HG02759 (cell line): Measurements from ENCODE around the gene GGA2.
A peak's percentile ranks its signal among the peaks of the same experiment; 100 is the strongest.
"Not testable (repeated sequence)": the region's sequence is repeated elsewhere in the genome, so short reads cannot be mapped to it uniquely, and the experiment has no call there.

Experiments
- ATAC-seq: cut with Tn5 transposase; IDR thresholded peaks from one replicate; pipeline ENCODE4 v1.9.1; 2021; ENCODE audit warnings: mild to moderate bottlenecking, moderate library complexity; ENCODE audit not compliant: unreplicated experiment

The GGA2 gene

DNA sequence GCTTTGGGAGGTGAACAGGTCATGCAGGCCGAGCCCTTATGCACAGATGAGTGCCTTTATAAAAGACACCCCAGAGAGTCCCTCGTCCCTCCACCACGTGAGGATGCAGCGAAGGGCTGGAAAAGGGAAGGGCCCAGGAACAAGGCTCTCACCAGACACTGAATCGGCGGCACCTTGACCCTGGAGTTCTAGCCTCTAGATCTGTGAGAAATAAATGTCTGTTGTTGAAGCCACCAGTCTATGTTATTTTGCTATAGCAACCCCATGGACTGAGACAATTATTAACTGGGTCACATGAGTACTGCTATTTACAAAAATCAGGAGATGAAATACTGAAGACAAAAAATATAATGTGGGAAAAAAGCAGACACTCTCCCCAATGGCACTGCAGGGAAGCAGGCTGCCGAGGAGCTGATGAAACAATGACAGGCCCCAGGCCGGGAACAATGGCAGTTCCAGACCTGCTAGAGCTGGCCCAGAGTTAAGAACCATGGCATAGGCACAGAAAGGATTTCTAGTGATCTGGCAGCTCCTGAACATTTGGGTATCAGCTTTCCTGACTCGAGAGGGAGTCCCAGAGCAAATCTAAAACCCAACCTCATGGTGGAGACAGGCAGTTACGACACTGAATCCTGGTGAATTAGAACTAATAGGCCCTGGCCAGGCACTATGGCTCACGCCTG is 17.8 kb upstream of the GGA2 start:
- no peak for ATAC-seq

DNA sequence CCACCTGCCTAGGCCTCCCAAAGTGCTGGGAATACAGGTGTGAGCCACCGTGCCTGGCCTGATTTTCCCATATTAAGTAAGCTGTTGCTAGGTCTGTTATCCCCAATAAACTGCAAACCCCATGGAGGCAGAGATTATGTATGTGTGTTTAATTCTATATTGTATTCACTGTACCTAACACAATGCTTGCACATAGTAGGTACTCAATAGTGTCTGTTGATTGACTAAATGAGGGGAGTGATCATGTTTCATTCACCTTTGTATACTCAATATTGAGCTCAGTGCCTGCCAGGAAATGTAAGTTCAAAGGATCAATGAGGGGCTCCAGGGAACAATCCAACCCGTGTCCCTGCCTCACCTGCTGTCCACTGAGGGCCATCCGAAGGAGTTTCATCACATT is 14.6 kb upstream of the GGA2 start:
- no peak for ATAC-seq

DNA sequence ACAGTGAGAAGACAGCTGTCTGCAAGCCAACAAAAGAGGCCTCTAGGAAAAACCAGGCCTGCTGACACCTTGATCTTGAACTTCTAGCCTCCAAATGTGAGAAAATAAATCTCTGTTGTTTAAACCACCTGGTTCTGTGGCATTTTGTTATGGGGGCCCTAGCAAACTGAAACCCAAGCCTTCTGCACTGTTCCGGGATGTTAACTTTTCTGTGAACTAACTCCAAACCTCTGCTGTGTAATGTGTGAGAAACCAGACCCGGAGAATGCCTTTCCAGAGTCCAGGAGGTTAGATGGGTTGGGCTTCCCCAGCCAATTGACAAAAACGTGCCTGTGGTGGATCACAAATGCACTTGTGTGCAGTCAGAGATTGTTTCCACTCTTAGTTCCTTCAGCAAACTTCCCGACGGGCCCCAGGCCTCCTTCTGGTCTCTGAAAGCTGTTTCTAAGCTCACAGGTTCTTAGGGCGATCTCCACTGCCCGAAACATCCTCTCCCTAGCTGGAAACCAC is 13.6 kb upstream of the GGA2 start:
- ATAC-seq, result no peak

- ATAC-seq, result no peak
Measured at GRCh38 chr16:23523321-23523720, 13.0 kb upstream of the GGA2 start.

DNA sequence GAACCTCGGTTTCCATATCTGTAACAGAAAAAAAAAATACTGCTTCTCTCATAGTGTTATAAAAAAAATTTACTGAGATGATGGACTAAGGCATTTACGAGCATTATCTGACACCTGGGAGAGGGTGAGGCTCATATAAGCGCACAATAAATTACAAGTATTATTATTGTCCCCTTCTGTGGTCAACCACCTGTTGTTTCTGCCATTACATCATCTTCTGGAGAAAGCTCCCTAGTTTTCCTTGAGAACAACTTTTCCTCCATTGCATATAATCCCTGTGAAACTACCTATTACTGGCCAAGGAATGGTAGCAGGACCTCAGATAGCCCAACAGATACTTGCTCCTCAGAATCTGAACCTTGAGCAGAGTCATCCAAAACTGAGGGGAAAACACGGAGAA is 11.7 kb upstream of the GGA2 start:
- no peak for ATAC-seq

DNA sequence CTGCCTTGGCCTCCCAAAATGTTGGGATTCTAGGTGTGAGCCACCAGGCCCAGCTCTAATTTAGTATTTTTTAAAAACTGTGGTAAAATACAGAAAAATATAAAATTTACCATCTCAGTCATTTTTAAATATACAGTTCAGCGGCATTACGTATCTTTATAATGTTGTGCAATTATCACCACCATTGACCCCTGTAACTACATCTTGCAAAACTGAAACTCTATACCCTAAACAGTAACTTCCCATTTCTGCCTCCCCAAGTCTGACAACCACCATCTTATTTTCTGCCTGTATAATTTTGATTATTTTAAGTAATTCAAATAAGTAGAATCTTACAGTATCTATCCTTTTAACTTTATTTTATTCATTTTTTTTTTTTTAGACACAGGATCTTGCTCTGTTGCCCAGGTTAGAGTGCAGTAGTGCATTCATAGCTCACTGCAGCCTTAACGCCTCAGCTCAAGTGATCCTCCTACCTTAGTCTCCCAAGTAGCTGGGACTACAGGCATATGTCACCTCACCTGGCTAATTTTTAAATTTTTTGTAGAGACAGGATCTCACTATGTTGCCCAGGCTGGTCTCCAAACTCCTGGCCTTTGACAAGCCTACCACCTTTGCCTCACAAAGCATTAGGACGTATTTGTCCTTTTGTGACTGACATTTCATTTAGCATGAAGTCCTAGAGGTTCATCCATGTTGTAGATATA is 10.9 kb upstream of the GGA2 start:
- no peak for ATAC-seq

DNA sequence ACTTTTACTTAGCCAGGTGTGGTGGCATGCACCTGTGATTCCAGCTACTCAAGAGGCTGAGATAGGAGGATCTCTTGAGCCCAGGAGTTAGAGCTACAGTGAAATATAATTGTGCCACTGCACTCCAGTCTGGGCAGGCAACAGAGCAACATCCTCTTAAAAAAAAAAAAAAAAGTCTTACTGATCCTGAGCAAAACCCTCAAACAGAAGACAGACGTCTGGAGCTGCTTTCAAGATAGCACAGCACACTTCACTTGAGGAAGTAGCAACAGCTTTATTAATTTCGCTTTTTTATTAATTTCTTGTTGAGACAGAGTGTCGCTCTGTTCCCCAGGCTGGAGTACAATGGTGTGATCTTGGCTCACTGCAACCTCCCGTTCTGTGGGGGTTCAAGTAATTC is 10.2 kb upstream of the GGA2 start:
- ATAC-seq, result no peak

DNA sequence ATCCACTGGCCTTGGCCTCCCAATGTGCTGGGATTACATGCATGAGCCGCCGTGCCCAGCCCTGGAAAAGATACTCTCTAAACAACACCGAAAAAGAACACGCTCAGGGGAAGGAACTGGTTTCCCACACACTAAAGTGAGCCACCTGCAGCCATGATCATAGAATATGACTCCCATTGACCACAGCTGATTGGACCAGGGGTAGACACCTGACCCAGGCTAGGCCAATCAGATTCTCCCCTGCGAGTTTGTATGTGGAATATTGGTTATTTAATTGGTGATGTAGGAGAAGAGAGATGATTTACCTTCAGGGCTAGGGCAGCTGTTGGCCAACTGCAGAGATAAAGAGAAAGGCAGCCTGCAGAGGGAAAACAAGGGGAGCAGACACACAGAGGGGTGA is 9.0 kb upstream of the GGA2 start:
- ATAC-seq, result no peak

- peak; percentile 52 for ATAC-seq
Measured at GRCh38 chr16:23518435-23518891, 8.2 kb upstream of the GGA2 start.

DNA sequence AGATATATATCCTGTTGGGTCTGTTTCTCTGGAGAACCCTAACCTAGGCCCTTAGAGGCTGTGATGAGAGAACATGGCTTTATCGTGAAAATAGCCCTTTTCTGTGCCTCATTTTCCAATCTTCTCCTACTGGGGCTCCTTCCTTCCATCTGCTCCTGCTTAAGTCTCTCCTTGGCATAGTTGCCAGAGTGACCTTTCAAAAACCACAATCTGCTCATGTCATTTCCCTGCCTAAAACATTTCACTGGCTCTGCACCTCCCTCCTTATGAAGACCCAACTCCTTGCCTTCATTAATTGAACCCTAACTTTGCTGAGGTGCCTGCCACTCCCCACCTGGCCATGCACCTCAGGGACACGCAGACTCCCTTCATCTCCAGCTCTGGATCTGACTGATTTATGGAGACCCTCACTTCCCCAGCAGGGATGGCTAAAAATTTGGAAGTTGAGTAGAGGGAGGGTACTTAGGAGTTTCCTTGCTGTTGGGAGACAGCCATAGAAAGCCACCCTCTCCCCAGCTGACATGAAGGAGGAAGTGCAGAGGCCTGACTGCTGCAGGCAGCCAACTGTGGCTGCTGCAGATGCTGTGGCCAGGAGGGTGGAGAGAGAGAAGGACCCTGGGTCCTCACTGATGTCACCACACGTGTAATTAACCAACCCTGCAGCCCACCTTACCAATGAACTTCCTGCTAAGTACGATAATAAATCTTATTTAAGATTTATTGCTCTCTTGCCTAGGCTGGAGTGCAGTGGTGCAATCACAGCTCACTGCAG is 6.3 kb upstream of the GGA2 start:
- peak; percentile 50 for ATAC-seq

DNA sequence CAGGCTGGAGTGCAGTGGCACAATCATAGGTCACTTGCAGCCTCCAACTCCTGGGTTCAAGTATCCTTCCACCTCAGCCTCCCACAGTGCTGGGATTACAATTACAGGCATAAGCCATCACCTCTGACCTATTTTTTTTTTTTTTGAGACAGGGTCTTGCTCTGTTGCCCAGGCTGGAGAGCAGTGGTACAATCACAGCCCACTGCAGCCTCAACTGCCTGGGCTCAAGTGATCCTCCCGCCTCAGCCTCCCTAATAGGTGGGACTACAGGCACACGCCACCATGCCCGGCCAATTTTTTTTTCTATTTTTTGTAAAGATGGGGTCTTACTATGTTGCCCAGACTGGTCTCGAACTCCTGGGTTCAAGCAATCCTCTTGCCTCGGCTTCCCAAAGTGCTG is 5.6 kb upstream of the GGA2 start:
- no peak for ATAC-seq

DNA sequence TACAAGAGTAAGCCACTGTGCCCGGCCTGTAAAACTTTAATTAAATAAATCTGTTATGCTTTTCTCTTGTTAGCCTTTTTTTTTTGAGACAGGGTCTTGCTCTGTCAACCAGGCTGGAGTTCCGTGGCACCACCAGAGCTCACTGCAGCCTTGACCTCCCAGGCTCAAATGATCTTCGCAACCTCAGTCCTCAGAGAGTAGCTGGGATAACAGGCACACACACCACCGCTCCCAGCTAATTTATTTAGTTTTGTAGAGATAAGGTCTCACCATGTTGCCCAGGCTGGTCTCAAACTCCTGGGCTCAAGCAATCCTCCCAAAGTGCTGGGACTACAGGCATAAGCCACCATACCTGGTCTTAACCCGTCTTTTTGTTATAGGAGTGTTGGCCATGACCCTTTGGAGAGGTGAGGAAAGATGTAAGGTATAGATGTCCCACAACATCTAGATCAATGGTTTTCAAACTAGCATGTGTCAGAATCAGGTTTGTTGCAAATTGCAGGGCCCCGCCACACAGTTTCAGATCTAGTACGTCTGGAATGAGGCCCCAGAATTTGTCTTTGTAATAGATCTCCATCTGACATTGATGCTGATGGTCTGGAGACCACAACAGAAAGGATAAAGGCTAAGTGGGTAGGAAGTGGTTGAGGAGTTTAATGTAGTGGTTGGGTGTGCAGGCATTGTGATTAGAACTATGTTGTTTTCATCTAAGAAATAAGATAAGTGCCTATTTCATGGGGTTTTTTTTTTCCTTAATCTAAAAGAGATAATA is 4.3 kb upstream of the GGA2 start:
- ATAC-seq, result no peak

GRCh38 chr16:23512168-23512695 is 1.9 kb upstream of the GGA2 start:
- no peak for ATAC-seq

DNA sequence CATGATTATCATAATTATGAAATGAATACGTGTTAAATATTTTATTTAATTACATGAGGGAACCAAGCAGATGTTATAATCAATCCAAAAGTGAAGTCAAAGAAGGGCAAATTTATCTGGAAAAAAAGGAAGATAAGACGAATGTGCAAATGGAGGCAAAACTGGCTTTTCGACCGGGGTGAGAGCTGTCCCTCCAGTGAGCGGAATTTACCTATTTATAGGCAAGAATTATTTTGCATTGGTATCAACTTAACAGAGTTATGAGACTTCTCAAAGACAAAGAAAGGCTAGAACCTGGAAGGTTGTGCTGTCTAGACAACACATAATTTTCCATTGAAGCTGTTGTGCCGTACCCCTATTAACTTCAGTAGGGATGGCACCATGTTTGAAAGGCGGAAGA is 1.4 kb upstream of the GGA2 start:
- ATAC-seq, result no peak

DNA sequence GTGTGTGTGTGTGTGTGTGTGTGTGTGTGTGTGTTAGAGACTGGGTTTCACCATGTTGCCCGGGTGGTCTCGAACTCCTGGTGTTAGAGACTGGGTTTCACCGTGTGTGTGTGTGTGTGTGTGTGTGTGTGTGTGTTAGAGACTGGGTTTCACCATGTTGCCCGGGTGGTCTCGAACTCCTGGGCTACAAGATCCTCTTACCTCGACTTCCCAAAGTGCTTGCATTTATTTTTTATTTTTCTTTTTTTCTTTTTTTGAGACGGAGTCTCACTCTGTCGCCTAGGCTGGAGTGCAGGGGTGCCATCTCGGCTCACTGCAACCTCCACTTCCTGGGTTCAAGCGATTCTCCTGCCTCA is 599 bp upstream of the GGA2 start:
- not testable (repeated sequence) for ATAC-seq

DNA sequence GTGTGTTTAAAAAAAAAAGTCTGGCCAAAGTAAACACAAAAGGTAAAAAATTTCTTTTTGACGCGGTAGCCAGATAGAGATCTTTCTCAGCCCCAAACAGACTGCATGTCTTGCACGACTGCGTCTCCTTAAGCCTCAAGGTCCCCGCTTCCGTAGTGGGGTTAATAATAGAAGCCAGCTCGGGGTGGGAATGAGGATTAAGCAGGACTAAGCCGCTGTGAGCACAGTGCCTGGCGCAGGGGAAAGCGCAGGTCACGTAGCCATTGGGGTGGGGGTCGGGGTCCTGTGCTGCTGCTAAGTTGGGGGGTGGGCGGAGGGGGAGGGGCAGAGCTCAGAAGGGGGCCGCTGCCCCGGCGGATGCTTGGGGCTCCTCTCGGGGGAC is 521 bp downstream of the GGA2 start:
- ATAC-seq, result peak; percentile 6

GRCh38 chr16:23509441-23509754 is 896 bp downstream of the GGA2 start:
- no peak for ATAC-seq

DNA sequence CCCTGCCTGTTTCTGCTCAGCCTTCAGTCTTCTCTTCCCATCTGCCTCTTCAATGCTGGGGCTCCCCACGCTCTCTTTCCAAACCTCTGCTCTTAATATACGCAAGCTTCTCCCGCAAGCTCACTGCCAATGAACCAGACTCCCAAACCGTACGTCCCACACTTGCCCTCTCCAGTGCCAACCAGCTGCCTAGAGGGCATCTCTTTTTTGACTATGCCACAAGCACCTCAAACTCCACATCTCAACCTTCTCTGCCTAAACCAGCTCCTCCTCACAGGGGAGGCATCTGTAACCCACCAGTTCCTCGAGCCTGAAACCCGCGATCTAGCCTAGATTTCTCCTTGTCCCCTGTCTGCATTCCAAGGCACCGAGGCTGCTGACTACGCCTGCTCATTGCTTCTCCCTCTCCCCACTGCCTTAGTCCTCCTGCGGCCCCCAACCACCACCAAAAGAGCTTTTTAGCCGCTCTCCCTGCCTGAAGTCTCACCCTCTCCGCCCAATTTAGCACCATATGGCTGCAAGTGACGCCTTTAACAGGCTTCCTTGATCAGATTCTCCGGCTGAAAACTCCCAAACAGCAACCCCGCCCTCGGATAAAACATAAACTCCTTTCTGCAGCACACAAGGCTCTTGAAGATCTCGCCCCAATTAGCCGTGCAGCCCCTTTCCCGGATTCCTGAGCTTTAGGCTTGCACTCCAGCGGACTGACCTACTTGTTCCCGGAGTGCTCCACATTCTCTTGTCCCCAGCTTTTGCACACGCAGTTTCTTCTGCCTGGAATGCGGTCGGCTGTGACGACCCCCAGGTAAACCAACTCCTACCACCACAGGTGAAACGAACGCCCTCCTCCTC is 1.5 kb downstream of the GGA2 start:
- ATAC-seq, result no peak

- no peak for ATAC-seq
Measured at GRCh38 chr16:23506606-23506994, 3.7 kb downstream of the GGA2 start.
